ENCODE data around the gene FOLR2.
"Not testable (repeated sequence)": the region's sequence is repeated elsewhere in the genome, so short reads cannot be mapped to it uniquely, and the experiment has no call there.

Gene FOLR2

GRCh38 chr11:72216638-72217037 is at the start of gene FOLR2:
Gene FOLR2 (plus strand): TSS chr11:72216794. CDS start chr11:72218585, 1,791 bp downstream.
- no peak for DNase-seq (ENCODE audit: extremely low read depth in 1 of 2, low read depth in 1 of 2)

GRCh38 chr11:72169046-72169555 is 47.5 kb upstream of the FOLR2 start:
- DNase-seq (ENCODE audit: extremely low read depth in 1 of 2, low read depth in 1 of 2) = not testable (repeated sequence)

DNA sequence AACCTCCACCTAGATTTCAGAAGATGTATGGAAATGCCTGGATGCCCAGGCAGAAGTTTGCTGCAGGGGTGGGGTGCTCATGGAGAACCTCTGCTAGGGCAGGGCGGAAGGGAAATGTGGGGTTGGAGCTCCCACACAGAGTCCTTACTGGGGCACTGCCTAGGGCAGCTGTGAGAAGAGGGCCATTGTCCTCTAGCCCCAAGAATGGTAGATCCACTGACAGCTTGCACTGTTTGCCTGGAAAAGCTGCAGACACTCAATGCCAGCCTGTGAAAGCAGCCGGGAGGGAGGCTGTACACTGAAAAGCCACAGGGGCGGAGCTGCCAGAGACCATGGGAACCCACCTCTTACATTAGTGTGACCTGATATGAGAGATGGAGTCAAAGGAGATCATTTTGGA is 46.8 kb upstream of the FOLR2 start:
- not testable (repeated sequence) for DNase-seq (ENCODE audit: extremely low read depth in 1 of 2, low read depth in 1 of 2)

DNA sequence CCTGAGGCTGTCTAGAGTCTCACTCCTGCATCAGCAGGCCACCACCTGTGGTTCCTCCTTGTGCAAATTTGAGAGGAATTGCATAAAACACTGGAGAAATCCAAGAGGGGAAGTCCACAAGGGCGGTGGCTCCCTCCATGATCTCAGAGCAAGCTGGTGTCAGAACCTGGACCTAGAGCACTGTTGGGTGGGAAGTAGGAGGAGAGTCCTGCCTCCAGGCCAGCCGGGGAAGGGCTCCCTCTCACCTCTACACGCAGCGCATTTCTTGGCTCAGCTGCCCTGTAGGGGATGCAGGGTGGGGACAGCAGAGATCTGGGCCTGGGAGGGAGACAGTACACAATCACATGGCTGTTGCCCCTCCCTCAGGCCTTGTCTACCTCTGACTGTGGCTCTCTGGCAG is 44.6 kb upstream of the FOLR2 start:
- DNase-seq (ENCODE audit: extremely low read depth in 1 of 2, low read depth in 1 of 2) = not testable (repeated sequence)

- no peak for DNase-seq (ENCODE audit: extremely low read depth in 1 of 2, low read depth in 1 of 2)
Measured at GRCh38 chr11:72173291-72173690, 43.3 kb upstream of the FOLR2 start.

DNA sequence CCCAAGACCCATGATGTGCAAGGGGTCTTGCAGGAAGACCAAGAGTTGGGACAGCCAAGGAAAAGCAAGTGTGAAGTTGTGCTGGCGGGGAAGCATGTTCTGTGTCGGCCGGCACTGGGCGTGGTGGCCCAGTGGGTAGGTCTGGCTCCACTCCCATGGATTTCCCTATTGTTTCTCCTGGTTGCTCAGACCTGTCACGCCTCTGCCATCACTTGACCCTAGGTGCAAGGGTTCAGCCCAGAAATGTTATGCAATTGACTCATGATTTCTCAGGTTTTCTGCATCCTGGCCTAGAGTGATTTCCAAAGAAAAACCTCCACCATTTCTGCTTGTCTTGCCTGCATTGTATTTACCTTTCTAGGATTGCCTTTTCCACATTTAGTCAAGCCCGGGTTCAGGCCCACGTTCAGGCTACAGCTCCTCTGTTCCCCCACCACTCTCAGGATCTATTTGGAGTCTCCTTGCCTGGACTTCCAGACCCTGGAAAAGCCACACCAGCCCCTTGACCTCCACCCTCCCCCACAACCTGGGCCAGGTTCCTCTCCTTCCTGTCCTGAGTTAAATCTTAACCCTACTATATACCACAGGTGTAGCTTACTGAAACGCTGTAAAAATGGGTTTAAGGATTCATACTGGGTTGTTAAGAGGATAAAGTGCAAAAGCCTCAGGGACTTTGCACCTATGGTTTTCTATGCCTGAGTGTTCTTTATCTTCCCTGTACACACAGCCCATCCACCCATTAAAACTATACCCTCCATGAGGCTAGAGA is 42.1 kb upstream of the FOLR2 start:
- DNase-seq (ENCODE audit: extremely low read depth in 1 of 2, low read depth in 1 of 2) = no peak

DNA sequence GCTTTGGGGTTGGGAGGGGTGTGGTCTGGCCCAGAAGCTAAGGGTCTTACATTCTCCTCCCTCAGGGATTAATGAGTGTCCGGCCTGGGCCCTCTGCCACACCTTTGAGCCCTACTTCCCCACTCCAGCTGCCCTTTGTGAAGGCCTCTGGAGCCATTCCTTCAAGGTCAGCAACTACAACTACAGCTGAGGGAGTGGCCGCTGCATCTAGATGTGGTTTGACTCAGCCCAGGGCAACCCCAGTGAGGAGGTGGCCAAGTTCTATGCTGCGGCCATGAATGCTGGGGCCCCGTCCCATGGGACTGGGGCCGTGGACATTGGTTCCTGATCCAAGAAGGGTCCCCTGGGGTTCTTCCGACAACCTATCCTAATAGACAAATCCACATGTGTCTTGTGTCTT is 38.9 kb upstream of the FOLR2 start:
- DNase-seq (ENCODE audit: extremely low read depth in 1 of 2, low read depth in 1 of 2) = no peak

GRCh38 chr11:72179049-72179803 is 37.4 kb upstream of the FOLR2 start:
- no peak for DNase-seq (ENCODE audit: extremely low read depth in 1 of 2, low read depth in 1 of 2)

GRCh38 chr11:72179804-72180396 is 36.7 kb upstream of the FOLR2 start:
- DNase-seq (ENCODE audit: extremely low read depth in 1 of 2, low read depth in 1 of 2) = no peak

DNA sequence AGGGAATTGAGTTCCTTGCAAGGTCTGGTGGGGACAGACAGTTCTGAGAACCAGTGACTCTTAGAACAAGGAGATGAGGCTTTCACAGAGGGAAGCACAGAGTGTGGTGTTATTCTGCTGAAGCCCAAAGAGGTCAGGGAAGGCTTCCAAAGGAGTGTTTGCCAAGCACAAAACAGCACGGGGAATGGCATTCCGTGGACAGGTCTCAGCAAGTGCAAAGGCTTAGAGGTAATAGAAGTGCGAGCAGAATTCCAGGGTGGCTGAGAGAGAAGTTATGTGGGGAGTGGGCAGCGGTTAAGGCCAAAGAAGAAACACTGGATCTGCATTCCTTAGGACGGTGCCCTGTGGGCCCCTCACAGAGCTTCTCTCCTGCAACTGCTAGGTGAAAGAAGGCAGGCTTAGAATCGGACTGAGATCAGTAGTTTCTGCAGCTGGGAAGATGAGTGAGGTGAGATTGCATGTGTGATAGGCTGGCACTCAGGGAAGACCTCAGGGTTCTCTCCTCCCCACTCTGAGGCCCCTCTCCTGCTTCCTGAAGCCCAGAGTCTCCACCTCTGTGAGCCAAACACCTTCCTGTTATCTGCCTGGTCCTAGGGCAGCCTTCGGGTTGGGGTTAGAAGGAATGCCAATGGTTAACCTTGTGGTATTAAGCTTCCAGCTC is 35.6 kb upstream of the FOLR2 start:
- not testable (repeated sequence) for DNase-seq (ENCODE audit: extremely low read depth in 1 of 2, low read depth in 1 of 2)

- DNase-seq (ENCODE audit: extremely low read depth in 1 of 2, low read depth in 1 of 2) = not testable (repeated sequence)
Measured at GRCh38 chr11:72181553-72181958, 35.0 kb upstream of the FOLR2 start.

- DNase-seq (ENCODE audit: extremely low read depth in 1 of 2, low read depth in 1 of 2) = no peak
Measured at GRCh38 chr11:72188267-72188666, 28.3 kb upstream of the FOLR2 start.

- no peak for DNase-seq (ENCODE audit: extremely low read depth in 1 of 2, low read depth in 1 of 2)
Measured at GRCh38 chr11:72189455-72190250, 26.9 kb upstream of the FOLR2 start.

- DNase-seq (ENCODE audit: extremely low read depth in 1 of 2, low read depth in 1 of 2) = no peak
Measured at GRCh38 chr11:72190631-72191071, 25.9 kb upstream of the FOLR2 start.

DNA sequence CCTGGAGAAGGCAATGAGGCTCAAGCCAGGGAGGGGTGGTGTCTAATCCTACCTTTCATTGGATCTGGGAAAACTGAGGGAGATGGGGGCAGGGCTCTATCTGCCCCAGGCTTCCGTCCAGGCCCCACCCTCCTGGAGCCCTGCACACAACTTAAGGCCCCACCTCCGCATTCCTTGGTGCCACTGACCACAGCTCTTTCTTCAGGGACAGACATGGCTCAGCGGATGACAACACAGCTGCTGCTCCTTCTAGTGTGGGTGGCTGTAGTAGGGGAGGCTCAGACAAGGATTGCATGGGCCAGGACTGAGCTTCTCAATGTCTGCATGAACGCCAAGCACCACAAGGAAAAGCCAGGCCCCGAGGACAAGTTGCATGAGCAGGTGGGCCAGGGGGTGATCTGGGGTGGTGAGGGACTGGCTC is 24.6 kb upstream of the FOLR2 start, which contains the start of gene FOLR1:
TSS of gene FOLR1 (plus strand) at position 180 of the 421 bp plus-strand sequence. CDS start at position 214, 34 bp downstream.
- DNase-seq (ENCODE audit: extremely low read depth in 1 of 2, low read depth in 1 of 2) = no peak

DNA sequence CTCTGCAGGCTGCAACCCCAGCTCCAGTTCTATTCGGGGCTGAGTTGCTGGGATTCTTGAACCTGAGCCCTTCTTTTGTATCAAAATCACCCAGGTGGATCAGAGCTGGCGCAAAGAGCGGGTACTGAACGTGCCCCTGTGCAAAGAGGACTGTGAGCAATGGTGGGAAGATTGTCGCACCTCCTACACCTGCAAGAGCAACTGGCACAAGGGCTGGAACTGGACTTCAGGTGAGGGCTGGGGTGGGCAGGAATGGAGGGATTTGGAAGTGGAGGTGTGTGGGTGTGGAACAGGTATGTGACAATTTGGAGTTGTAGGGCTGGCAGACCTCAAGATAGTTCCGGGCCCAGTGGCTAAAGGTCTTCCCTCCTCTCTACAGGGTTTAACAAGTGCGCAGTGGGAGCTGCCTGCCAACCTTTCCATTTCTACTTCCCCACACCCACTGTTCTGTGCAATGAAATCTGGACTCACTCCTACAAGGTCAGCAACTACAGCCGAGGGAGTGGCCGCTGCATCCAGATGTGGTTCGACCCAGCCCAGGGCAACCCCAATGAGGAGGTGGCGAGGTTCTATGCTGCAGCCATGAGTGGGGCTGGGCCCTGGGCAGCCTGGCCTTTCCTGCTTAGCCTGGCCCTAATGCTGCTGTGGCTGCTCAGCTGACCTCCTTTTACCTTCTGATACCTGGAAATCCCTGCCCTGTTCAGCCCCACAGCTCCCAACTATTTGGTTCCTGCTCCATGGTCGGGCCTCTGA is 20.9 kb upstream of the FOLR2 start:
- DNase-seq (ENCODE audit: extremely low read depth in 1 of 2, low read depth in 1 of 2) = no peak

DNA sequence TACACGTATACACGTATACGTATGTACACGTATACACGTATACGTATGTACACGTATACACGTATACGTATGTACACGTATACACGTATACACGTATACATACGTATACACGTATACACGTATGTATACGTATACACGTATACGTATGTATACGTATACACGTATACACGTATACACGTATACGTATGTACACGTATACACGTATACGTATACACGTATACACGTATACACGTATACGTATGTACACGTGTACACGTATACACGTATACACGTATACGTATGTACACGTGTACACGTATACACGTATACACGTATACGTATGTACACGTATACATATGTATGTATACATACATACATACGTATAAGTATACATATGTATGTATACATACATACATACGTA is 15.1 kb upstream of the FOLR2 start:
- DNase-seq (ENCODE audit: extremely low read depth in 1 of 2, low read depth in 1 of 2) = not testable (repeated sequence)

GRCh38 chr11:72202571-72202970 is 14.0 kb upstream of the FOLR2 start:
- DNase-seq (ENCODE audit: extremely low read depth in 1 of 2, low read depth in 1 of 2) = no peak

- no peak for DNase-seq (ENCODE audit: extremely low read depth in 1 of 2, low read depth in 1 of 2)
Measured at GRCh38 chr11:72203163-72203562, 13.4 kb upstream of the FOLR2 start.

Measured in stimulated activated CD8-positive, alpha-beta memory T cell treated with anti-CD3 and anti-CD28 coated beads, Interleukin-7, amount 100 ng/mL, for 48 hours (primary cell).